NCI-H748 treated with DMSO at 0.1 percent for 48 hours (cell line): Measurements from ENCODE around the gene MPND.
A peak's percentile ranks its signal among the peaks of the same experiment; 100 is the strongest.

Experiments
- DNase-seq: peaks from one replicate; lab custom pipeline; 2025; lab: John Stamatoyannopoulos, UW

MPND gene

DNA sequence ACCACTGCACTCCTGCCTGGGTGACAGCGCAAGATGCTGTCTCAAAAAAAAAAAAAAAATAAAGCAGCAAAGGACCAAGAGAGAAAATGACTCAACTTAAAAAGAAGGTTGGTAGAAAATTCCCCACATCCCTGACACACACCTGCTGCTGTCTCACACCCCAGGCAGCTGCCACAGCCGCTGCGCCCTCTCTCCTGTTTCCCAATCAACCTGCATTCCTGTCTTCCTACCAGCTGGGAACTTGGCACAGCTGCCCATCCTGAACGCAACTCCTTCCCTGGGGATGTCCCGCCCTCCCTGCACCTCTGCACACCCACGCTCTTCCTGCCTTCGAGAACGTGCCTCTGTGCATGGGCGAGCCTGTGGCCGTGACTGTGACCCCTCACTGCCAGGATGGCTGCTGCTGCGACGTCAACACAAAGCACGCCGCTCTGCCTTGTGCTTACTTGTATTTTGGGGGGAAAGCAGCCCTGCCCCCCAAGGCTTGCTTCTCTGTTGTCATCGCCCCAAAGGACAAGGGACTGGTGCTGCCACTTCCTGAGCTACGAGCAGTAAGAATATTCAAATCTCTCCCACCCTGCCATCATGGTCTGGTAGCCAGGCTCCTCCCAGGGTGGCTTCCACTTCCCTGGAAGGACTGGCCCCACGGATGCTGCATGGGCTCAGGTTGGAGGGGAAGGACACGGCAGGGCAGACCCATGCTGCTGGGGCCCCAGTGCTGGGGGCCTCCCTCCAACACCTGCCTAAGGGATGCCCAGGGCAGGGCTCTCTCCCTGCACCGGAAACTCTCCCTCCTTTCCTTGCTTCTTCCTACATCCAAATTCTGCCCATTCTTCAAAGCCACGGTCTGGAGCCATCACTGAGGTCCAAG, 36.3 kb downstream of the MPND start:
- no peak for DNase-seq

DNA sequence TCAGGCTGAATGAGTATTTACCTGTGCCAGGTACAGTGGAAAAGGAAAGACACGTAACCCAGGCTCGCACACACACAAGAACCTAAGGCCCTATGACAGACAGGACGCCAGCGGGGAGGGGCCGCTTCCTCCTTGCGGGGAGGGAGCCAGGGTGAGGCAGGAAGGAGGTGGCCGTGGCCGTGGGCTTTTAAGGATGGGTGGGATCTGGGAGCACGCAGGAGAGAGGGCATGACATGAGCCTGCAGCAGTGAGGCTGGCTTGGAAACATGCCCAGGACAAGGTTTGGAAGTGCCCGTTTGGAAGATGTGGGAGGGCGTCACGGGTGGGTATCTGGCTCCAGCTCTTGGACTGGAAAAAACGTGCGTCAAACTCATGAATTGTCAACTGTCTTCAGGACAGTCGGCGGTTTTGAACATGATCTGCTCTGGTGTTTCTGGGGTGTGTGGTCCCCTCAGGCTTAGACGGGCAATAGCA, 36.9 kb downstream of the MPND start:
- DNase-seq: no peak

DNA sequence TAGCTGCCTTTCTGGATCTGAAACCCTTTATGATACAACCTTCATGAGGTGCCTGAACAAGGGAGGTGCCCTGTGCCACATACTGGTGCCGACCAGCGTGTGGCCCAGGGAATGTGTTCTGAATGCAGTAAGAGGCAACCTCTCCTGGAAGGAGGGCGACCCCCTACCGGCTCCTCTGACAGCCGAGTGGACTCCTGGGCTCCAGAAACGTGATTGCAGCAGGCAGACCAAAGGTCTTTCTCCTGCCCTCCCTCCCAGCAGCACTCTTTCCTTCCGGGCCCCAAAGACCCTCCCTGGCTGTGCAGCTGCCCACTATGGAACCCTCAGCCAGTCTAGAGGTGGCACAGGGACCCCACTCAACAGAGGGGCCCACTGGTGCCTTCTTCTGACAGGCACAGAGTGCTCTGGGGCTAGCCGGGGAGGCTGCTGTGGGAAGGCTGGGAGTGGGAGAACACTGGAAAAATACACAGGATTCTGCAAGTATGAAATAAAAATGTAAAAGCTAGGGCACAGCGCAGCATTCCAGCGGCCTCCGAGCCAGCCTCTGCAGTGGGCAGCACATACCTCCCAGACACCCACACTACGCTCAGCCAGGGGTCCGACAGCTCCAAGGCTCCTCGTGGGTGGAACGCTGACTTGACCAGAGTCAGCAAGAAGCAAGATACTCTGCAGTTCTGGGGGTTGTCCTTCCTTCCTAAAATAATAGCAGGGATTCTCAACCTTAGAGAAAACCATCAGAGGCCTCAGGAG, 42.1 kb downstream of the MPND start:
- no peak for DNase-seq

DNA sequence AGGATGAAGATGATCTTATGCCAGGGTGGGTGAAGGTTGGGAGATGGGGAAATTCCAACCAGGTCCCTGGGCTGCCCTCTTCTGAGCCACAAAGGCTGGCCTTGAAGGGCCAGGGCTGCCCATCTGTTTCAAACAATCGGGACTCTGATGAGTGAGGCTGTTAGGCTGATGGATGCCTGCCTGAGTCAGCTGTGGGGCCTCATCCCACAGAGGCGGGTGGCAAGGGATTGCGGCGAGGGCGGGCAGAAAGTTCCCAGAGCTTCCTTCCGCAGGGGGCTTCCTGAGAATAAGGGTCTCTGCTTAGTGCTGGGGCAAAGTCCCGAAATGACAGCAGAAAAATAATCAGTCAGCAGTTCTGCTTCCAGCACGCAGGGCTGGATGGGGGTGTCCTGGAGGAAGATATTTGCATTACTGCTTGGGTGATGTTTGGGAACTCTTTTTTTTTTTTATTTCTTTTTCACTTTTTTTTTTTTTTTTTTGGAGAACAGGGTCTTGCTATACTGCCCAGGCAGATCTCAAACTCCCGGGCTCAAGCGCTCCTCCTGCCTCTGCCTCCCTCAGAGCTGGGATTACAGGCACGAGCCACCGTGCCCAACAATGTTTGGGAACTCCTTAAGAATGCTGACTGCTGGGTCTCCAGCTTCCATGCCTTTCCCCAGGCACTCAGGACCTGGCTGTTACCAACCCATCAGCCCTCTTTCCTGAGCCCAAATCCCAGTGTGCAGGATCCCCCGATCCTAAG, 42.9 kb downstream of the MPND start:
- no peak for DNase-seq

DNA sequence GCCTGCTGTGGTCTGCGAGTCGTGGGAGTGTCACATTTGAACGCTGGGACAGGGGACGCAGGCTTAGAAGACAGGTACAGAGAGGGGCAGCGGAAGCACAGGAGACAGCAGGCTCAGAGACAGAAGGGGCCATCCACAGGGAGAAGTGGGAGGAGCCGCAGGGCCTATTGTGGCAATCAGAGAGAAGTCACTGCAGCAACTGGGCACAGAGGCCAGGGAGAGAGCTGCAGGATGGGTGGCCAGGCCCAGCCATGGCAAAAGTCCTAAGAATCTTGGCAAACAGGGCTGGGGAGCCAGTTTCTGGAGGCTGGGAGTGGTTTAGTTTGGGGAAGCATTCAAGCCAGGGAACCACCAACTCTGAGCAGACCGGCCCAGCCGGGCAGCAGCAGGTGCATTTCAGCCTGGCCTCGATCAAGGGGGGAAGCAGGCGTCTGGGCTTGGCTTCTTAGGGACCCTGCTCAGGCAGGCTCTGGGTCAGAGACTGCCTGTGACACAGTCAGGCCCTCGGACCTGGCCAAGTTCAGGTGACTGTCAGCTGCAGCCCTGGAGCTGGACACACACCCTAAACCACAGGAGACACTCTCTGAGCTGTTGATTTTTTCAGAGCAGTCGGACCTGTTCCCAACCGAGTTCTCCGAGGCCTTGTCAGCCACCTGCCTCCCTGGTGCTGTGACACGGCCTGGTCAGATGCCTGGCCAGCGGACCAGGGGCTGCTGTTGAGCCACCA, 45.1 kb downstream of the MPND start:
- DNase-seq: no peak

DNA sequence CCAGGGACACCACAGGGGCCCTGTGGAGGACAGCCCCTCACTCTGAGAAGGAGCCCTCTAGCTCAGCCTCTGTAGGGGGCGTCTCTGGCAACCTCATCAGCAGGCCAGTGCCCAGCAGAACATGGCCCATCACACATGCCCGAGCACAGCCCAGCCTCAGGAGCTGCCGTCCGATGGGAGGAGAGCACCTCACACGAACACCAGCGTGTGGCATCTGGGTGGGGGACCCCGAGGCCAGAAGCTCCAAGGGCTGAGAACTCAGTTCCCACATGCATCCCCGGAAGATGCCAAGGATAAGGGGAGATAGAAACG, 45.7 kb downstream of the MPND start:
- no peak for DNase-seq

DNA sequence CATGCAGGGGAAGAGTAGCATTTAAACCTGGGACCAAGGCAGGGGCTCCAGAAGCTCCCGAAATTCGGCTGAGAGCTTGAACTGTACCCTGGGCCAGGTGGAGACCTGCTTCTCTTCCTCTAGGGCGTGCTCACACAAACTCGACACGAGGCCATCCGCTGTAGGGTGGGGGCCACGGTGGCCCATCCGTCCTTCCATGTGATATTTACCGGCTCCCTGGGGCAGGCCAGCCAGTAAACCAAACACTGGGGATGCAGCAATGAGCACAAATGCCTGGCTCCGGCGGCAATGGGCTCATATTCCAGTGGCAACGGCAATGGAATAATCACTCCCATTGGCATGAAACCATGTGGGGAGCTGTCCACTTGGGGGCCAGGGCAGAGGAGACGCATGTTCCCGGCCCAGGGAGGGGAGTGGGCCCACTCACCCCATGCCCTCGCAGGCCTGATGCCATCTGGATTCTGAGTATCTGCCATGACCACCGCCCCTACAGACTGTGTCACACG, 46.2 kb downstream of the MPND start:
- no peak for DNase-seq

DNA sequence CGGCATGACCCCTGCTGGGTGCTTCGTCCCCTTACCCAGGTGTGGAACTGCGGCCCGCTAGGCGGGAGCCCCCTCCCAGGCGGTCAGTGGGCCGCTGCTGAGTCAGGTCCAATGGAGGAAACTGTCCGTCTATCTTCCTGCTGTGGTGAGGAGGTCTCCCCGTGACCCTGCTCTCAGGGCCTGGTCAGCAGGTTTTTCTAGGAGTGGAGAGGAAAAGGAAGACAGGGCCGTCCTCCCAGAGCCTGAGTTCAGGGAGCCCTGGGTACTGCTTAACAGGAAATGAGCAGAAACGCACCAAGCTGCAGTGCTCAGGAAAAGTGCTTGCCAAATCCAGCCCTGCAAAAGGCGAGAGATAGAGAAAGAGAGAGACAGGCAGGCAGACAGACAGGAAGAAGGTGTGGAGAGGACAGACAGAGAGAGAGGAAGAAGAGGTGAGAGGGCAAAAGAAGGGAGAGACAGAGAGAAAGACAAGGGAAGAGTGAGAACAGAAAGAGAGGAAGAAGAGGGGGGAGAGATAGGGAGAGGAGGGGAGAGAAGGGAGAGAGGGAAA, 46.7 kb downstream of the MPND start:
- DNase-seq: no peak

DNA sequence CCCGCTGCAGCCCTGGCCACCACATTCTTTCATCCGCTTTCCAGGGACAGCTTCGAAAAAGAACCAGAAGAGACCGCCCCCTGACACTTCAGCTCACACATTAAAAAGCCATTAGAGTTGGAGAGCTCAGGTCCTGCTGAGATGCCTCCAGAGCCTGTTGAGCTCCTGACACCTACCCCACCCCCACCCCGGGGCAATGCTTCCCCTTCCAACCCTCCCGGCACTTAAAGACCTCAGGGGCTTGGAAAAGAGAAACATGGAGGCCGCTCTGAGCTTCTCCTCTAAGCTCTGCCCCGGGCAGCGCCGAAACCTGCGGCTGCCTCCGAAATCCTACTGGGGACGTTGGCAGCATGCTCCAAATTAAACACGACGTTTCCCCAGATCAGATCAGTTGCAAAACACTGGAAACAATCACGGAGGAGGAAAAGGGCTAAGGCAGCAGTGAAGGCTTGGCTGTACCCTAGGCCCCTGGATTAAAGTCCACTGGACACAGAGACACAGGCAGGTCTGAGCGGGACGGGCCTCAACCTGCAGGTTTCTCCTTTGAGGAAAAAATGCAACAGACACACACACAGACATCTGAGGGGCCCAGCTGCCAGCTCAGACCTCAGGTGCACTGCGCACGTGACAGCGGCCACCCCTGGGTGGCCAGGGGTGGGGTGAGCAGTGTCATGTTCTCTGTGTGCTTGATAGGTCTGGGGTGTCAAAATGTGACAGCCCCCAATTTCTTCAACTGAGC, 47.4 kb downstream of the MPND start:
- no peak for DNase-seq

DNA sequence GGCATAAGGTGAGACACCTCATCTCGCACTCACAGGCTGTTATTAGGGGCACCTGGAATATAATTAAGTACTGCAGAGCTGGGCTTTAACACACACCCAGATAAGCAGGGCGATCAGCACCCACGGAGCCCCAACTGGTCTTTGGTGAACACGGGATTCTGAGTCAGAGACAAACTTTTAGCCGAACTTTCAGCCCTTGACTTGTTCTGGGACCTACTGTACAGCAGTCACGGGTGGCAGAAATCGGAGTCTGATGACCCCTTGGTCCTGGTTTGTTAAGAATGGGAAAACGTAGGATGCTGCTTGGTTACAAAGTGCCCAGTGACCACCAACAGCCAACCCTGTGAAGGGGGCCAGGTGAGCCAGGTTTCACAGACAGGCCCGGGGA, 47.9 kb downstream of the MPND start:
- no peak for DNase-seq

DNA sequence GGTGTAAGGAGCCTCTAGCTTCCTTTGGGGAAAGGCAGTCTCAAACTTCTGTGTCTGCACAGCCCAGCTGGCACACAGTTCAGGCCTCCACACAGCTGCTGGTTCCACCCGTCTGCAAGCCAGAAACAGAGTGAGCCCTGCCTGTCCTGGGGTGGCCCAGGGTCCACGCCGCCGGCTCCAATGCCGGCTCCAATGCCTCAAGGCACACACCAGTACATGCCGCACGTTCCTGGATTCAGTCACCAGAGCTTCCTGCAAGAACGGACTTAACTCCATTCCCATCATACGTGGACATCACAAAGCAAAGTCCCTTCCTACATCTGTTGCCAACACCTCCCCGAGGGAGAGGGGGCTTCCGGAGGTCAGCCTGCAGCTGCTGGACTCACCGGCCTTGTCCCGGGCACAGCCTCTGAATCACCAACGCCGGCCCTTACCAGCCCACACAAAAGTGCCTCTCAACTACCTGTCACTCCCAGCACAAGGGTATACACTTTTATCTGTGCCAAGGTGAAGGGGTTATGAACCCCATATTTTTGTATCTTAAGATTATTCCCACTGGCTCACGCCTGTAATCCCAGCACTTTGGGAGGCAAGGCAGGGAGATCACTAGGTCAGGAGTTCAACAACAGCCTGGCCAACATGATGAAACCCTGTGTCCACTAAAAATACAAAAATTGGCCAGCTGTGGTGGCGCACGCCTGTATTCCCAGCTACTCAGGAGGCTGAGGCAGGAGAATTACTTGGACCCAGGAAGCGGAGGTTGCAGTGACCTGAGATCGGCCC, 48.5 kb downstream of the MPND start:
- DNase-seq: no peak

DNA sequence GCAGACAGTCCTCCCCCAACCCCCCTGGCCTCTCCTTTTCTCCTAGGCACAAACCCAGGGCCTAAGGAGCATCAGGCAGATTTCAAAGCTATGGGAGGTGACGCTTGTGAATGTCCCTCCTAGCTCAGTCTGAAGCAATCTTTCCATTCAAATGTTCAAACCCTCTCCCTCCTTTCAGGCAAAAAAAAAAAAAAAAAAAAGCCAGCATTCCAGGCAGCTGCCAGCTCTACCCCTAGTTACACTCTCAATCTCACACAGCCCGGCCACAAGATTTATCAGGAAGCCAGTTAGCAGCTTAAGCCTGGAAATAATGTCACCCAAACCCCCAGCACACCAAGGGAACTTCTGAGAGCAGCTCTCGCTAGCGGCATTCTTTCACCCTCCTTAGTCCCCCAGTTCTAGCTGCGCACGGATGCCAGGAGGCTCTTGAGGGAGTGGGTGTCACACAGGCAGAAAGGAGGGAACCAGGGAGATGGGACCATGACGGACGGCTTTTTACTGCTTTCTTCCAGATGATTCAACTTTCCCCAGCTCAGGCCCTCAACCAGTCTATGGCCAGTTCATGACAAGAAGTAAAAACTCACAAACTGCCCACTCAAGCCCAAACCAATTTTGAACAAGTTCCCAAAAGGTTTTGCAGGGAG, 50.7 kb downstream of the MPND start:
- no peak for DNase-seq

DNA sequence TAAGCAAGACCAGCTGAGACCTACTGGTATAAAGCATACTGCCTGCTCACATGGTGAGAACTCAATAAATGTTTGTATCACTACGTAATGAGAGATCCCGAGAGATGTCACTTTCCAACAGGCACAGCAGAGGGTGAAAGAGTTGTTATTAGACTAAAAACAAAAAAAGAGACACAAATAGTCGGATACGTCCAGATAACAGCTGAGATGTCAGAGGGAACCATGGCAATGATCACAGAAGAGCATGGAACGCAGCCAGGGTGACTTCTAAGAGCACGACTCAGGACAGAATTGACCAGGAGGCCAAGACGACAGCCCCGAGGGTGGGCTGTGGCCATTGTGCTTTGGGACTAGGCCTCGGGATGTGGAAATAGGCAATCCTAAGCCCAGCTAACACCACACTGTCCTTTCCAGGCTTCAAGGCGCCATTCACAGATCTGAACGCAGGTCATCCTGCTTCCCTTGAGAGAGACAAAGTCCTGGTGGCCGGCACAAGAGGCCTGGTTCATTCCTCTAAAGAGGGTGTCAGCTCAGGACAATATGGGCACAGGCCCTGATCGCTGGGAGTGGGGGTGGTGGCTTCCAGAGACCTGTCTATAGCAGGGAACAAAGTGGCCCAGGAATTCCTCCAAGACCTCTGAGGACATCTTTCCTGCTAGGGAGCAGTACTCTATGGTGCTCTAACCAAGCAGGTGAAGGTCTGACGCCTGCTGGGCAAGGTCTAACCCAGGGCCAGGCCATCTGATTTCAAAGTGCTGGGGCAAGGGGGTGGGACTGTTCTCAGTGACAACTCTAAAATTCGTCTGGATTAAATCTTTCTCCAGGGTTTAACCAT, 53.8 kb downstream of the MPND start:
- DNase-seq: no peak

DNA sequence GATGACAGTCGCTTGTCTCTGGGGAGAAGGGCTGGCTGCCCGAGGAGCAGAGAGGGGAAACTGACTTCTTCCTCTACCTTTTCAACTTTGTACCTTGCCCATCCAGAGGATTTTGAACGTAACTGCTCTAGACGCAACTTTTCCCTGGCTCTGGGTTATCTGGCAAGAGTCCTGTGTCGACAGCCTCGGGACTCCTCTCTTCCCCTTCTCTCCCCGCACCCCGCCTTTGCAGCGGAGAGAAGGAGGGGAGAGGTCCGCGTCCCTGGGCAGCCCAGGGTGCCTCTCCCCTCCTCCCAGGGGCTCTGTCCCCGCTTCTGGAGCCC, 56.4 kb downstream of the MPND start:
- no peak for DNase-seq

DNA sequence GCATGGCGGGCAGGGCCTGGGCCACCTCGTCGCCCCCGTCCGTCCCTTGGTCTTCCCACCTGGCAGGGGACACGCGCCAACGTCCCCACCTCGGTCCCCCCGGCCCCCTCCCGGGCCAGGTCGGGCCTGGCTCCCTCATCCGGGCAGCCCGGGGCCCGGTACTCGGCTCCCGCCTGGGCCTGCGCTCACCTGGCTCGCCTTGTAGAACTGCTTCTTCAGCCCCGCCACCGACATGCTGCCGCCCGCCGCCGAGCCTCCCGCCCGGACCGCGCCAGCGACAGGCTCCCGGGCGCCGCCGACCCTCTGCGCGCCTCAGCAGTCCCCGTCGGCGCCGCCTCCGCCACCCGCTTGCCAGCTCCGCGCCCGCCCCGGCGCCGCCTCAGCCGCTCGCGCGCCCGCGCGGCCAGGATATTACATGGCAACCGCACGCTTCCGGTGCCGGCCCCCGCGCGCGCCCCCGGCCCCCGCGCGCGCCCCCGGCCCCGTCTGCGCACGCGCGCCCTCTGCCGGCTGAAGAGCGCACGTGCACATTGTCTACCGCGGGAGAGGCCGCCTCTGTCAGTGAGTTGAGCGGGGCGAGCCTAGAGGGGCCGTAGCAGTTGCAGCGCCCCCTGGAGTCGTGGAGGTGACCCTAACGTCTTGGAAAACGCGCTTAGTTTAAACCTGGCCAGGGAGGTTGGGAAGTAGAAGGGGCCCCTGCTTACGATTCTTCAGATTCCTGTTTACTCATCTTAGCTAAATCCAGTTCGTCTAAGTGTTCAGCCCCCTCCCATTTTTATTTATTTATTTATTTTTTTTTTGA, 57.0 kb downstream of the MPND start, which contains the start of gene SH3GL1:
TSS of gene SH3GL1 (minus strand) at position 413 of the 802 bp plus-strand sequence. CDS start at position 234, 179 bp downstream.
- peak; percentile 91 for DNase-seq

DNA sequence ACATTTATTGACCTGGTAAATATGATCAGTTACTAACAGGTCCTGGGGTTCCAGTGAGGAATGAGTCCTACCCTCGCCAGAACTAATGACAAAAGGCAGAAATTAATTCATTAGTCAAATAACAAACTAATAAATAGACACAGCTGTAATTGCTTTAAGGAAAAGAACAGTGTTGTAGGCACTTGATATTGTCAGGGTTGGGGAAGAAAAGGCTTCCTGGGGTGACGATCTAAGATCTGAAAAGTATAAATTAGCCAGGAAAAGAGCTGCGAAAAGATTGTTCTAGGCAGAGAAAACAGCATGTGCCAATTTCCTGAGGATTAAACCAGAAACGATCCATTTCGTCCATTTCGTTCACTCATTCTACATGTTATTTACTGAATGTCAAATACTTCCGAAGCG, 58.4 kb downstream of the MPND start:
- no peak for DNase-seq

DNA sequence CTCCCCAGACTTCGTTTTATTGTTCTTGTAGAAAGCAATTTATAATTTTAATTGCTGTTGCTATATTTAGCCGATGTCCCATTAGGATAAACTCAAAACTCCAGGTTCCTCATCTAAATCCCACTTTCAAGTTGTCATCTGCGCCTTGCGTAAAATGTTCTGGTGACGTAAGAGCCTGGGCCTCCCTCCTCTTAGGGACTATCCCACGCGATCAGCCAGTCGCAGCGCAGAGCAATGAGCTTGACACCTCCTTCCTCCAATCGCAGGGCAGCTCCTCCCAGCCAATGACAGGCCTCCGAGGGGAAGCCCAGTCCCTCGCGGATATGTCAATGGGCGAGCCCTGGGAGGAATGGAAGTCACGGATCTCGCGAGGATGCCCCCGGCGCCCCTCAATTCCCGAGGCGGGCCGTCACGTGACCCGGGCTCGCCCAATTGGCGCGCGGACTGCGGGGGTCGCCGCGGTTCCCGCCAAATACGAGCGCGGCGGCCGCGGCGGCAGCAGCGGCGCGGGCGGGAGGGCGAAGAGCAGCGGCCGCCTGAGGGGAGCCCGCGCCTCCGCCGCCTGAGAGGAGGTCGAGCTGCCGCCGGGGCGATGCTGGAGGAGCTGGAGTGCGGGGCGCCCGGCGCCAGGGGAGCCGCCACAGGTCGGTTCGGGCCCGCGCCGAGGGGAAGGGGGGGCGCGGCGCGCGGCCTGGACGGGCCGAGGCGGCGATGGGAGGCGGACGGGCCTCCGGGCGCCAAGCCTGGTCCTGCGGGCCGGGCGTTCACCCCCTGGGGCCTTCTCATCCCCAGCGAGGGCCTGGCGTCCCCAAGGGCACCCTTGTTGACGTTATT, 59.0 kb downstream of the MPND start, which contains the start of gene CHAF1A:
TSS of gene CHAF1A (plus strand) at position 470 of the 834 bp plus-strand sequence. CDS start at position 593, 123 bp downstream.
- DNase-seq: peak; percentile 96
